Esophagus squamous epithelium (tissue), 5 donors: ENCODE measurements around the gene ABCC1. TPM values are rescaled to one million over a fixed set of nuclear protein-coding genes. Genes with fewer than 3 reads are reported as not detected.
"Not testable (repeated sequence)": the region's sequence is repeated elsewhere in the genome, so short reads cannot be mapped to it uniquely, and the experiment has no call there.

Source experiments
- DNase-seq: peaks from one replicate; lab custom pipeline; 2025; lab: John Stamatoyannopoulos, UW
- H3K27ac ChIP-seq, 4 donors: fragments of 200-600 bp; sonication (generic); one replicate each; pipeline ENCODE4 v1.5.1; 2016 to 2019; ENCODE audit warnings: mild to moderate bottlenecking in 1 of 4
- H3K27me3 ChIP-seq, 4 donors: fragments of 200-600 bp; sonication (generic); 1 replicate in 3 of 4; 2 replicates in 1 of 4; pipeline versions ENCODE4 v1.5.1 to v1.6.0; 2017 to 2021; ENCODE audit warnings: antibody characterized with exemption in 1 of 4
- H3K36me3 ChIP-seq, 3 donors: fragments of 200-600 bp; sonication (generic); one replicate each; pipeline ENCODE4 v1.5.1; 2016 to 2019
- H3K4me1 ChIP-seq, 3 donors: fragments of 200-600 bp; sonication (generic); one replicate each; pipeline ENCODE4 v1.5.1; 2017 to 2019
- H3K4me3 ChIP-seq, 4 donors: fragments of 200-600 bp; sonication (generic); 1 replicate in 3 of 4; 2 replicates in 1 of 4; pipeline ENCODE4 v1.5.1; 2016 to 2019; ENCODE audit warnings: mild to moderate bottlenecking in 2 of 4, moderate library complexity in 1 of 4
- H3K9me3 ChIP-seq, 3 donors: fragments of 200-600 bp; sonication (generic); one replicate each; pipeline ENCODE4 v1.5.1; 2016 to 2019
- POLR2A ChIP-seq, 4 donors: fragments of 450-650 bp; IDR thresholded peaks; one replicate each; pipeline ENCODE4 v1.6.1; 2017; ENCODE audit warnings: antibody characterized with exemption in 4 of 4, mild to moderate bottlenecking in 4 of 4, moderate library complexity in 3 of 4
- WGBS, 2 donors: methylation state at CpG; one replicate each; pipeline ENCODE4 v1.1.5; 2018; 5-methylcytosine and 5-hydroxymethylcytosine counted together
- intact Hi-C: fragments of 100-400 bp; cut with DNase I; formaldehyde crosslinking; loops from one replicate; pipeline ENCODE4 v1.15.0; 2022
- total RNA-seq, 4 donors: library from RNA; depleted of rRNA; stranded (reverse); fragments of >200 nt; gene quantifications; one replicate each; pipeline ENCODE4 v1.1.0, GENCODE V29; 2016
- TF ChIP-seq, protein P1 (sequence below), 6 experiments: fragments of 450-650 bp in 4 of 6; fragments of 200-600 bp in 2 of 6; sonication (generic) in 2 of 6; IDR thresholded peaks; one replicate each; pipeline ENCODE4 v1.5.1; 2016 to 2019; ENCODE audit warnings: antibody characterized with exemption in 6 of 6, mild to moderate bottlenecking in 4 of 6, moderate library complexity in 4 of 6
- donor health status: DM: yes; HTN: yes; CAD: no.

Gene ABCC1
- total RNA-seq, 4 donors from 2014 or later = 22.9 to 56.7 (median 46.9) TPM

DNA sequence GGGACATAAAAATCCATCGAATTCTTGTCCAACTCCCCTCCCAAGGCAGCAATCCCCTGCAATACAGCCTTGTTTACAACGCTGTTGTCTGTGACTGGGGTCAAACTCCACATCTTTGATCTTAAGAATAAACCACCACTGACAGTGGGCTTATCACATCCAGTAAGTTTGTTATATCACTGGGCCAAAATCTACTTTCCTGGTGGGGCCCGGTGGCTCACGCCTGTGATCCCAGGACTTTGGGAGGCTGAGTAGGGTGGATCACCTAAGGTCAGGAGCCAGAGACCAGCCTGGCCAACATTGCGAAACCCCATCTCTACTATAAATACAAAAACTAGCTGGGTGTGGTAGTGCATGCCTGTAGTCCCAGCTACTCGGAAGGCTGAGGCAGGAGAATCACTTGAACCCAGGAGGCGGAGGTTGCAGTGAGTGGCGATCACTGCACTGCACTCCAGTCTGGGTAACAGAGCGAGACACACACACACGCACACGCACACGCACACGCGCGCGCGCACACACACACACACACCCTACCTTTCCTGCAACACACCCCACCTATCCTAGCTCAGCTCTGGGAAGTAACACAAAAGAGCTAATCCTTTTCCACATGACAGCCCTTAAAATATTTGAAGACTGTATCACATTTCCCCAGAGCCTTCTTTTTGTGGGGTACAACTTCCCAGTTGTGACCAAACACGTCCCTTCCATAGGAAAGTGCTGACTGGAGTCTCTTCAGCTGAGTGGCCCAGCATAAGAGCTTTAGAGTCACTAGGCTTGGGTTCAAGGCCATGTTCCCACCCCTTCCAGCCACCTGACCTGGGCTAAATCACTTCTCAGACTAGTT is 20.9 kb upstream of the ABCC1 start:
- H3K27ac ChIP-seq = no peak overlapping the region
- H3K4me1 ChIP-seq = no peaks in the 10 kb centered on the region
- no peaks in the 10 kb centered on the region for H3K9me3 ChIP-seq
- no peaks in the 10 kb centered on the region for H3K36me3 ChIP-seq
- no peak overlapping the region for H3K4me3 ChIP-seq
- TF ChIP-seq, protein P1, sequence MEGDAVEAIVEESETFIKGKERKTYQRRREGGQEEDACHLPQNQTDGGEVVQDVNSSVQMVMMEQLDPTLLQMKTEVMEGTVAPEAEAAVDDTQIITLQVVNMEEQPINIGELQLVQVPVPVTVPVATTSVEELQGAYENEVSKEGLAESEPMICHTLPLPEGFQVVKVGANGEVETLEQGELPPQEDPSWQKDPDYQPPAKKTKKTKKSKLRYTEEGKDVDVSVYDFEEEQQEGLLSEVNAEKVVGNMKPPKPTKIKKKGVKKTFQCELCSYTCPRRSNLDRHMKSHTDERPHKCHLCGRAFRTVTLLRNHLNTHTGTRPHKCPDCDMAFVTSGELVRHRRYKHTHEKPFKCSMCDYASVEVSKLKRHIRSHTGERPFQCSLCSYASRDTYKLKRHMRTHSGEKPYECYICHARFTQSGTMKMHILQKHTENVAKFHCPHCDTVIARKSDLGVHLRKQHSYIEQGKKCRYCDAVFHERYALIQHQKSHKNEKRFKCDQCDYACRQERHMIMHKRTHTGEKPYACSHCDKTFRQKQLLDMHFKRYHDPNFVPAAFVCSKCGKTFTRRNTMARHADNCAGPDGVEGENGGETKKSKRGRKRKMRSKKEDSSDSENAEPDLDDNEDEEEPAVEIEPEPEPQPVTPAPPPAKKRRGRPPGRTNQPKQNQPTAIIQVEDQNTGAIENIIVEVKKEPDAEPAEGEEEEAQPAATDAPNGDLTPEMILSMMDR (IDR thresholded peaks at IDR 0.05) = no peak
- no peak for TF ChIP-seq POLR2A (IDR thresholded peaks at IDR 0.05)
- intact Hi-C loops = no loop called here
- 94 to 98% methylated on average over 14 to 18 of the region's 18 CpGs for whole genome bisulfite sequencing, 2 donors
- no peak for DNase-seq
- H3K27me3 ChIP-seq = no peaks in the 10 kb centered on the region

GRCh38 chr16:15932939-15933338 is 16.5 kb upstream of the ABCC1 start:
- Histone ChIP-seq H3K27me3 (no peaks in the 10 kb centered on the region), H3K4me3 (no peak overlapping the region), H3K36me3 (no peaks in the 10 kb centered on the region), H3K9me3 (peaks cover 0 to 6% (median 5%) of the 10 kb centered on the region in 3 donors), H3K4me1 (no peaks in the 10 kb centered on the region), H3K27ac (no peak overlapping the region)
- intact Hi-C loops = no loop called here
- TF ChIP-seq, protein P1 (IDR thresholded peaks at IDR 0.05) = no peak
- TF ChIP-seq POLR2A (IDR thresholded peaks at IDR 0.05) = no peak
- 69 to 70% methylated on average over 6 of the region's 6 CpGs for WGBS, 2 donors
- DNase-seq = no peak

- intact Hi-C loops = no loop called here
- 83 to 84% methylated on average over 3 to 4 of the region's 4 CpGs for WGBS, 2 donors
Observed at GRCh38 chr16:15933781-15934180, 15.6 kb upstream of the ABCC1 start.

DNA sequence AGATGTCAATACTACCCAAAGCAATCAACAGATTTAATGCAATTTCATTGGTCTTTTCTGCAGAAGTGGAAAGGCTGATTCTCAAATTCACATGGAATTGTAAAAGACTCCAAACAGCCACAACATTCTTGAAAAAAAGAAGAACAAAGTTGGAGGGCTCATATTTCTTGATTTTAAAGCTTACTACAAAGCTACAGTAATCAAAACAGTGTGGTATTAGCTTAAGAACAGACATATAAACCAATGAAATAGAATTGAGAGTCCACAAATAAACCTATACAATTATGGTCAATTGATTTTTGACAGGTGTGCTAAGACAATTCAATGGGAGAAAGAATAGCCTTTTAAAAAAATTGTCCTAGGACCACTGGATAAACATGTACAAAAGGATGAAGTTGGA is 14.4 kb upstream of the ABCC1 start:
- TF ChIP-seq, protein P1 (IDR thresholded peaks at IDR 0.05) = no peak
- TF ChIP-seq POLR2A (IDR thresholded peaks at IDR 0.05) = no peak
- DNase-seq = no peak
- no peak overlapping the region for H3K4me3 ChIP-seq
- H3K36me3 ChIP-seq = no peaks in the 10 kb centered on the region
- intact Hi-C loops = no loop called here
- H3K27me3 ChIP-seq = no peaks in the 10 kb centered on the region
- no peaks in the 10 kb centered on the region for H3K4me1 ChIP-seq
- H3K27ac ChIP-seq = no peak overlapping the region
- H3K9me3 ChIP-seq = peaks cover 0 to 6% (median 5%) of the 10 kb centered on the region in 3 donors

More at GRCh38 chr16:15933781-15934180, 15.6 kb upstream of the ABCC1 start:
- no peak for DNase-seq
- Histone ChIP-seq H3K4me1 (no peaks in the 10 kb centered on the region), H3K27ac (no peak overlapping the region), H3K27me3 (no peaks in the 10 kb centered on the region), H3K9me3 (peaks cover 0 to 6% (median 5%) of the 10 kb centered on the region in 3 donors), H3K4me3 (no peak overlapping the region), H3K36me3 (no peaks in the 10 kb centered on the region)
- TF ChIP-seq, protein P1 (IDR thresholded peaks at IDR 0.05) = no peak

- H3K4me3 ChIP-seq, intact Hi-C loops, H3K27ac ChIP-seq, H3K9me3 ChIP-seq, H3K27me3 ChIP-seq, DNase-seq, H3K36me3 ChIP-seq, H3K4me1 ChIP-seq: not testable (repeated sequence)
- WGBS, 2 donors = 79 to 81% methylated on average over 6 of the region's 6 CpGs
Observed at GRCh38 chr16:15936809-15937208, 12.6 kb upstream of the ABCC1 start.
